ENCODE measurements around the gene ASPSCR1.

ASPSCR1 gene

DNA sequence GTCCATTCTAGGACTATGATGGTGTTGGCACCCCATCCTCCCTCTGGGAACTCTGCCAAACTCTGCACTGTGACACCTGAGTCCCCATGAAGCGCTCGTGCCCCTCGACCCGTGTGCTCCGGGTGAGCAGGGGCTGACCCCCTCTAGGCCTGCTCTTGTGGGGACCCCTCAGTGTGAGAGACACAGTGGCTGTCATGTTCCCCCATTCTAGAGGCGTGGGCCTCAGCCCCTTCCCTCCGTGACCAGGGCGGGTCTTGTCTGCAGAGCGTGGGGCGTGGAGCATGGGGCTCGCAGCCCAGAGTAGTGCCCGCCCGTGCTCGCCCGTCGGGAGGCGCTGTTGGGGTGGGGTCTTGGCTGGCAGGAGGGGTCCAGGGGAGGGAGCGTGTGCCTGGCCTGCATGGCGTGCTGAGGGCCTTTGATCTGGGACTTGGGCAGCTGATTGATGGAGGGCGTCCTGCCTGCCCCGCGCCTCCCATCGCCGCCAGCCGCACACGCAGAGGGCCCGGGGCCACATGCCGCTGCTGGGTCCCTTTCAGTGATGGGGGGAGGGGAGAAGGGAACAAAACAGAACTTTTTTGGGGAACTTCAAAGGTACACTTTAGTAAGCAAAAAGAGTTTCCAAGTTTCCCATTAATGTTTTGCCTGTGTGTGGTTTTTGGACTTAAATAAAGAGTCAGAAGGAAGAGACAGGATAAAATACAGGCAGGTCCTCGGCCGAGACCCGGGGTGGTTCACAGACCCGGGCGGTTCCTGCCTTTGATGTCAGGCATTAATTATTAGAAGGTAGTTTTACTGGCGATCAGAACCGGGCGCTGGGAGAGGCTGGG lies 22.8 kb downstream of the ASPSCR1 start:
- no peak for DNase-seq

DNA sequence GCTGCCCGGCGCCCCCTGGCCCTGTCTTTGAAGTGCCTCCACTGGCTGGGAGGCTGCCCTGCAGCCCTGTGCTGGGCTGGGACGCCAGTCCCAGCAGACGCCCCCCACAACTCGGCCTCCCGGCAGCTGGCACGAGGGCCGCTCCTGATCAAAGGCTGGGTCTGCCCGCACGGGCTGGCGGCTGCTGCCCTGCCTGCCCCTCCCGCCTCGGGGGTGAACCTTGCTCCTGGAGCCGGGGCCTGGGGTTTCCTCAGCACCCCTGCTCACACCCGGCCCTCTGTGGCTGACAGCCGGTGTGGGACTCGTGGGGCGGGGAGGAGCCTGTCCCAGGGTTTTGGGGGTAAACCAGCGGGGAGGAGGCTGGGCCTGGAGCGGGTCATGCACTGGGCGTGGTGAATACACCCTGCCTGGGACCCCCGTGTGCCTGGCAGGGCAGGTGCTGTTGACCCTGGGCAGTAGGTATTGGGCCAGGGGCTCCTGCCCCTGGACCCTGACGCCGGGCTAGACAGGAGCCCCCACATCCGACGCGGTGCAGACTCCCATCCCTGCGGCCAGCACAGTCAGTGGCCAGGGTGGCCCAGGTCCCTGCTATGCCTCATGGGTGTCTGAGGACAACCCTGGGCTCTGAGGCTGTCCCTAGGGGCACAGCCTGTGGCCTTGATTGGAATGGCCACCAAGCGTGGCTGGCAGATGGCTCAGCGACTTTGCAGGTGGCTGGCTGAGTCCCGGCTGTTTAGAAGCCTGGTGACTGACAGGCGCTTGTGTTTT lies 23.6 kb downstream of the ASPSCR1 start:
- no peak for DNase-seq

DNA sequence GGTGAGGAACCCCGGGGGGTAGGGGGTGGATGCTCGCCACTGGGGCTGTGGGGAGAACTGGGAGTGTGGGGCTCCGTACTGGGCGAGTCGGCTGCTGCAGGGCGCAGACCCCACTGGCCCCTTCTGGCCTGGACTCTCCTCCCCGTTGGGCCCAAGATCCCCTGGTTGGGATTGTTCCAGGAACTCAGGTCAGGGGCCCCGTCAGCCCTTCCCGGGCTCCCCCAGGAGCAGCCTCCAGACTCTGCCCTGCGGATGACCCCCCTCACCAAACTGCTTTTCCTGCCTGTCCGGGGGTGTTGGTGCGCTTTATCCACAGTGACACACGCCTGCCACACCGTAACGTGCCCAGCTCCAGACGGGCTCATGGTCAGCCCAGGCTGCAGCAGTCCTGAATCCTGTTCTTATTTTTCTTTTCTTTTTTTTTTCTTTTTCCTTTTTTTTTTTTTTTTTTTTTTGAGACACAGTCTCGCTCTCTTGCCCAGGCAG lies 24.2 kb downstream of the ASPSCR1 start:
- DNase-seq = no peak

DNA sequence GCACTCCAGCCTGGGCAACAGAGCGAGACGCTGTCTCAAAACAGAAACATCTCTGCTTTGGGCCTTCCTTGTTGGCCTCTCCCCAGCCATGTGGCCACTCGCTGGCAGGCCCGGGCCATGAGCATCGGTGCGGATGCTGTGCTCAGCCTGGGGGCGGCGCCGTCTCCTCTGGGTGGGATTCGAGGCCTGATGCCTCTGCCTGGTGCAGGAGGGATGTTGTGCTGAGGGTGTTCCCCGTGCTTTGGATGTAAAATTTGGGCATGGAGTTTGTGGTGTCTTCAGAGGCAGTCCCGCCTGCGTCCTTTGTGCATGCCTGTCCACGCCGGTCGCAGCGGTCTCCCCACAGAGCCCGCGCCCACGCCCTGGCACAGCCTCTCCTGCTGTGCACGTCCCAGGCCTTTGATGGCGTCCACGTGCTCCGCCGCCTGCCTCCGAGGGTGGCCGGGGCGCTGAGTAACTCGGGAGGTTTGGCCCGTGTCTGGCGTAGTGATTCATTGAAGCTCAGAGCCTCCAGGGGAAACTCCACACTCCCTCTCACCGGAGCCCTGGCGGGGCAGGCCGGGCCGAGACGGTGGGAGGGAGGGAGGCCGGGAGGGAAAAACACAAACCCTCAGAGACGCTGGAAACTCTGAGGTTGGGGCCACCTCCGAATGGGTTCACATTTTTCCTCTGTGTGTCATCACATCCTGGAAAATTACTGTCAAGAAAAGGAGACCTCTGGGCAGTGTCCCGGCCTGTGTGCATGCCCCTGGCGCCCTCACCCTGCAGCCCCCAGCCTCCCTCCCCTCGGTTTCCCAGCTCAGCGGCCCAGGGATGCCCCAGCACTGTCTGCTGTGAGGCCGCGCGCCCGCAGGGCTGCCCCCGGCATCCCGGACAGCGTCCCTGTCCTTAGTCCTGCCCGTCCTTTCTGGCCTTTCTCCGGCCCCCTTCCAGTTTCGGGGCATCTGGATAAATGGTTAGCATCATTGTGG lies 26.3 kb downstream of the ASPSCR1 start:
- DNase-seq = no peak

DNA sequence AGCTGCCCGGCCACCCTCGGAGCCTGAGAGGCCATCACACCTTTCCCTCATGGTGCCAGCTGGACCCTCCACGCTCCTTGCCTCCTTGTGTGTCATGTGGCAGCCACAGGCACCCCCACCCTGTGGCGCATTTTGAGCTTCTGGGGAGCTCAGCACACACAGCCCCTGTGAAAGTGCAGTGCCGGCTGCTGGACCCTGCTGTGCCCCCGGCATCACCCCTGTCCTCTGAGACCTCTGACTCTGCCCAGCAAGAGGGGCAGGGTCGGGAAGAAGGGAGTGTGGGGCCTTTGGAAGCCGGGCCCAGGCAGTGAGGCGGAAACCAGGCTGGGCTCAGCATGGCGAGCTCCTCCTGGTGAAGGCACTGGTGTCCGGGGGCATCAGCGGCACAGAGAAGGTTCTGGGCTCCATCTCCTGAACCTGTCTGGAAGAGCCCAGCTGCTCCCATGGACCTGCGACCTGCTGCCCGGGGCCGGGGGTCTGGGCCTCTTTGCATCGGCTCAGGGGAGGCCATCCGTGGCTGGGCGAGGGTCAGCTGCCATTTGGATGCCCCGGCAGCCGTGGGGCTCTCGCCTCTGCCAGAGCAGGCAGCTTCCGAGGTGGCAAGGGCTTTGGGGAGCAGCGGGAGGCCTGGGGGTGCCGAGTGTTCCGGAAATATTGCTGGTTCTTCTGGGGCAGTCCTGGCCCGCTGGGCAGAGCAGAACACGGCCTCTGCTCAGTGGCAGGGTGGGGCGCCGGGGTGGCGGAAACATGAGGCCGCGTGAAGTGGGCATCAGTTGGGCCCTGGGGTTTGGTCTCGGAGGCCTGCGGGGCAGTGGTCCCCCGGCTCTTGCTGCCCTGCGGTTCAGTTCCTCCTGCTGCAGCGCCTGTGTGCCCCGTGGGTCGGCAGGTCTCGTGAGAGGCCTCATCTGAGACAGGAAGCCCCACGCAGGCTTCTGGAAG lies 27.4 kb downstream of the ASPSCR1 start:
- DNase-seq = no peak

DNA sequence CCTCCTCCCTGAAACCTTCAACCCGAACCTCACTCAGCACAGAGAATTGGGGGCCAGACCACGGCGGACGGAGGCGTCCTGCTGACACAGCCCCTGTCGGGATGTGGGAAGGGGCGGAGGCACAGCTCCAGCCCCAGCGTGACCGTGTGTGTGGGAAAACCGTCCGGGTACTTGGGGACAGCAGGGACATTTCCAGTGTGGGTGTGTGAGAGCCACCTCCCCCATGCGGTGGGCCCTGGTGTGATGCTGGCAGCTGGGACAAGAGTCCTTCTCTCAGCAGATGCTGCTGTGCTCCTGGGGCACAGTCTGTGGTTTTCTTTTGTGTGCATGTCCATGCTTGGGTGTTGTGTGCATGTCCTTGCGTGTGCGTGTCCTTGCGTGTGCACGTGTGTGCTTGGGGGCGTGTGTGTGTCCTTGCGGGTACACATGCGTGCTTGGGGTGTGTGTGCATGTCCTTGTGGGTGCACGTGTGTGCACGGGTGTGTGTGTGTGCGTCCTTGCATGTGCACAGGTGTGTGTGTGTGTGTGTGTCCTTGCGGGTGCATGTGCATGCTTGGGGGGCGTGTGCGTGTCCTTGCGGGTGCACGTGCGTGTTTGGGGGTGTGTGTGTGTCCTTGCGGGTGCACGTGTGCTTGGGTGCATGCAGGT lies 28.4 kb downstream of the ASPSCR1 start:
- DNase-seq = no peak

DNA sequence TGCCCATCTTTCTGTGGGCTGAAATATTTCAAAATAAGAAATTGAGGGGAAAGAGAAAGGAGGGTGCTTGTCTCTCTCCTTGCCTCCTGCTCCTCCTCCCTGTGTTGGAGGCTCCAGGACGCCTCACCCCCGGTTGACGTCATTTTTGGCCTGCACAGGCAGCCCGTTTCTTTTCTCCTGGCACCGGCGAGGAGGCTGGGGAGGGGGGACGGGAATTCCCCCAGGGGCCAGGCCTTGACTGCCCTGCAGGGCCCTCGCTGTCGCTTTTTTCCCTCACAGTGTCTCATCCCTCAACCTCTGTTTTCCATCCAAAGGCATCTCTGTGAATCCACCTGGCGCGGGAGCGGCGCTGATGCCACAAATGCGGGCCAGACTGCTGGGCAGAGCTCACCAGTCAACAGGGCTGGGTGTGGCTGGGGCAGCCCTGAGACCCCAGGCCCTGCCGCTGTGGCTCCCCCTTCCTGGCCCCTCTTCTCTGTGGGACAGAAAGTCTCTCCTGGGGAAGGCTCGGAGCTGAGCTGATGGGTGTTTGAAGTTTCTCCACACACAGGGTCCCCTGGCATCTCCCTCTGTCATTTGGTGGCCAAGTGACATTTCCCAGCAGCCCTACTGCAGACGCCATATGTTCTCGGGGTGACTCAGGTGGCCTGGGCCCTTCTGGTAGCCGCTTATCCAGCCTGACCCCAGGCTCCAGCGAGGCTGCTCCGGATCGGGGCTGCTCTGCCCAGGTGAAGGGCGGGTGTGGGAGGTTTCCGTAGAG lies 29.2 kb downstream of the ASPSCR1 start:
- no peak for DNase-seq

DNA sequence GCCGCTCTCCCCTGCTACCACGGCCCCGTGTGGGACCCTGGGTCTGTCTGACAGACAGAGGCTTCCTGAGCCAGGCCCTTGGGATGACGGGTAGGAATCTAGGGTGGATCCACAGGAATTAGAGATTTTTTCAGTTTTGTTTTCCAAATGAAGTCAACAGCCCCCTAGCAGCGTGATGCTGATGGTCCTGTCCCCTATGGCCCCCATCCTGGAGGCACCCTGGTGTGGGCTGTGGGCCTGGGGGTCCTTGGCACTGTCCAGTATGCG lies 29.7 kb downstream of the ASPSCR1 start:
- DNase-seq = no peak

DNA sequence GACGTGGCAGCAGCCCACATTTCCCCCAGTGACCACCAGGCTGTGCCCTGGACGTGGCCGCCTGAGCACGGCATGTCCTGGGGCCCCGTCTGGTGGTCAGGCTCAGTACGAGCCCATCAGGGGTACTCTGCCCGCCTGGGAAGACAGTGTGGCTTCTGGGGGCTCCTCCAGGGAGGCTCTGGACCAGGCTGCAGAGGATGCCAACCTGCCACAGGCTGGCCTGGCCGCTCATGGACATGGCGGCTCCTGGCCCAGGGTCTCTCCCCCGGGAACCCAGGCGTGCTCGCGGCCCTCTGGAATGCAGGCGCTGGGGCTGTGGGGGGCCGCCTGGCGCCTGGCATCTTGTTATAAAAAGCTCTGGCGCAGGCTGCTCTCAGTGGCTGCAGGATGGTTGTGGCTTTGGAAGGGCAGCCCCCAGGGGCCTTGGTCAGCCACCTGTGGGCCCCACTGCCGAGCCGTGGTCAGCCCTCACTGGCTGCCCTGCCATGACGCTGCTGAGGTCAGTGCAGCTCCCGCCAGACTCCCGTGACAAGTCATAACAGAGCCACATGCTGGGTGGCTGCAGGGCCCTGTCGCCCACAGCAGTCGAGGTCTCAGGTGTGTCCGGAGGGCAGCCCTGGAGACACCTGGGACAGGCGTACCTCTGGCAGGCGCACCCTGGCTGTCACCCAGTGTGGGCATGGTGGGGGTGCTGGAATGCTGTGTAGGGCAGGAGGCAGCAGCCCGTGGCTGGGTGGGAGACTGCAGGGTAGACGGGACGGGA lies 30.2 kb downstream of the ASPSCR1 start:
- no peak for DNase-seq

DNA sequence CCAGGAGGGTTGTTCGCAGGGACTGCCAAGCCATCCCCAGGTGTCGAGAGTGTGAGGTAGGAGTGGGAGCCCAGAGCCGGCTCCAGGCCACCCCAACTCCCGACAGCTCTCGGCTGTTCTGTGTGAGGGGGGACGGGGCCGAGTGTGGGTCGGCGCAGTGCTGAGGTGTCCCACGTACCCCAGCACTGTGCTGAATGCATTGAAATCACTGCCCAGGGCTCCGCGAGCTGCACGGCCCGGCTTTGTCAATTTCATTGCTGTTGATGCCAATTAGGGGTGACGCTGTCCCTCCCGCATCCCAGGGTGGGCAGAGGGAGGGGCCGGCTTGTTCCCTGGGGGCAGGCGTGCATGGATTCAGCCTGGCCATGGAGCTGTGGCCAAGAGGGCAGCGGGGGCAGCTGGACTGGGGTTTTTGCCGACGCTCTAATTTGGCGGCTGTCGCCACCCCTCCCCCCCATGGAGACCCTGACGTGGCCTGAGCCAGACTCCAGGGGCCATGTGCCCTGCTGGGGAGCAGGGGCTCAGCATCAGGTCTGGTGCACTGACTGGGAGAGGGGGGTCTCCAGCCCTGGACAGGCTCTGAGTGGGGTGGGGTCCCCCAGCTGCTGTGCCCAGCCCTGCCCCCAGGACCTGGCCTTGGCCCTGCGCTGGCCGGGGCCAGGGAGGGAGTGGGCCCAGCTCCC lies 31.0 kb downstream of the ASPSCR1 start:
- DNase-seq = no peak

DNA sequence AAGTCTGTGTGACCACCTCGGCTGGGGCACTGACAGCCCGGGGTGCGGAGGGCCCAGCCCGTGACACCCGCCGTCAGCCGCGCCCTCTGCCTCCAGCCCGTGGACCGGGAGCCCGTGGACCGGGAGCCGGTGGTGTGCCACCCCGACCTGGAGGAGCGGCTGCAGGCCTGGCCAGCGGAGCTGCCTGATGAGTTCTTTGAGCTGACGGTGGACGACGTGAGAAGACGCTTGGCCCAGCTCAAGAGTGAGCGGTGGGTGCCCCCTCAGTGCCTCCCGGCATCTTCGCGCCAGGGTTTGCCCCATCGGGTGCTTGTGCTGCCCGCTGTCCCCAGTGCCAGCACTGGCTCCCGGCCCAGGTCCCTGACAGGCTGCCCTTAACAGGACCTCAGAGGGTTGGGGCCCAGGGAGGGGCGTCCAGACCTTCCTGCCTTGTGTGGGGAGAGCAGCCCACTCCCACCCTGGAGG lies 31.5 kb downstream of the ASPSCR1 start:
- DNase-seq = no peak

DNA sequence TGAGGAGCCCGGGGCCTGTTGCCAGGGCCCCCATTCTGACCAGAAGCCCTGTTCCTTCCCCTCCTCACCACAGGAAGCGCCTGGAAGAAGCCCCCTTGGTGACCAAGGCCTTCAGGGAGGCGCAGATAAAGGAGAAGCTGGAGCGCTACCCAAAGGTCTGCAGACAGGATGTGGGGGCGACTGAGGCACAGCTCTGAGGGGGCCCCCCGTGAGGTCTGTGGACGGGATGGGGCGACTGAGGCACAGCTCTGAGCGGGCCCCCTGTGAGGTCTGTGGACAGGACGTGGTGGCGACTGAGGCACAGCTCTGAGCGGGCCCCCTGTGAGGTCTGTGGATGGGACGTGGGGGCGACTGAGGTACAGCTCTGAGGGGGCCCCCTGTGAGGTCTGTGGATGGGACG lies 32.0 kb downstream of the ASPSCR1 start:
- no peak for DNase-seq

DNA sequence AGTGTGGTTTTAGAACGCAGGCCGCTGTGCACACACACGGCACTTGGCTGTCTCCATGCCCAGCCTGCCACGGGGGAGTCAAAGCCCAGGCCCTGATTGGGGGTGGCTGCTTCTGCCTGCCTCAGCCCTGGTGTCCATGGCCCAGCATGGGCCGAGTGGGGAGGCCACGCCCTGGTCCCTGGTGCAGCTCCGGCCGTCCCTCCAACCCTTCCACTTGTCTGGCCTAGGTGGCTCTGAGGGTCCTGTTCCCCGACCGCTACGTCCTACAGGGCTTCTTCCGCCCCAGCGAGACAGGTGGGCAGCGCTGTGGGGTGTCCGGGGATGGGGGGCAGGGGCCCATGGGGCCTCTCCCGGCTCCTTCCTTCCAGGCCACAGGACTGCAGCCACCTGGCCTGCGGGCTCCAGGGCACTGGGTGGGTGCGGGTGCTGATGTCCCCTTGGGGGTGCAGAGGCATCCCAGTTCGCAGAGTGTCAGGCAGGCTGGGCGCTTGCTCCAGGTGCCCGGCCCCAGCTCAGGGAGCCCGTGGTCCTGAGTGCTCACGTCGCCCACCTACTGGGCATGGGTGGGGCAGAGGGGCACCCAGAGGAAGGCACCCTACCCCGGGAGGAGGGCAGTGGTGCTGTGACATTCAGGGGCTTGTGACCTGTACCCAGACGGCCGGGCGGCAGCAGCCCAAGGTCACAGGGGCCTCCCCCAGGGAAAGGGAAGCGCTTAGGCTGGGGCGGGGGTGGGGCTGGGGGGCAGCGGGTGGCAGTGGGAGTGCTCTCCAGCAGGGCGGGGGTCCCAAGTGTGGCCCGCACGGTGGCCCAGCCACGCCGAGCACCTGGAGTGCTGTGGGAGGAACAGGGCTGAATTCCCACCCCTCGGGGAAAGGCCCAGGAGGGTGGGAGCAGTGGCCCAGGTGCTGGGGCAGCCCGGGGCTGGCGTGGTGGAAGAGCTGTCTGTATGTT lies 33.4 kb downstream of the ASPSCR1 start:
- DNase-seq = no peak

DNA sequence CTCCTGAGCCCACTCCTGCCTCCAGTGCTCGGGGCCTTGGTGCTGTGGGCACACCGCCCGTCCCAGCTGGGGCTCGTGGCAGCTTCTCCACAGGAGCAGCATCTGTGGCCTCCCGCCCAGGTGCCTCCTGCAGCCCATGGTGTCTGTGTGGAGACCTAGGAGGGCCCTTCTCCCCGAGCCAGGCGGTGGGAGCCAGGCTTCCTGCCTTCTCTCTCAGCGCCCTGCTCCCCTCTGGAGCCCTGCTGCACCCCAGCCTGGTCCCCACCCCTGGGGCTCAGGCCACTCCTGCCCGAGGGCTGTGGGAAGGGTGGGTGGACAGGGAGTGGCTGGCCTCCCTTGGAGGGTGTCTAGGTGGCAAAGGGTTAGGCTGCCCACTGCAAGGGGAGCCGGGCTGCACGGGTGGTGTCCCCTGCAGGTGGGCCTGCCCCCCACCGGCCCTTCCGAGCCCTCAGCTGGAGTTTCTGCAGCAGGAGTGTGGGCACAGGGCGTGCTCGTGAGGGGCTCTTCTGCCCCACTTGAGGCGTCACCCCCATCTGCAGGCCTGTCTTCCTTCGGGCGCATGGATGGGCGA lies 34.3 kb downstream of the ASPSCR1 start:
- no peak for DNase-seq

DNA sequence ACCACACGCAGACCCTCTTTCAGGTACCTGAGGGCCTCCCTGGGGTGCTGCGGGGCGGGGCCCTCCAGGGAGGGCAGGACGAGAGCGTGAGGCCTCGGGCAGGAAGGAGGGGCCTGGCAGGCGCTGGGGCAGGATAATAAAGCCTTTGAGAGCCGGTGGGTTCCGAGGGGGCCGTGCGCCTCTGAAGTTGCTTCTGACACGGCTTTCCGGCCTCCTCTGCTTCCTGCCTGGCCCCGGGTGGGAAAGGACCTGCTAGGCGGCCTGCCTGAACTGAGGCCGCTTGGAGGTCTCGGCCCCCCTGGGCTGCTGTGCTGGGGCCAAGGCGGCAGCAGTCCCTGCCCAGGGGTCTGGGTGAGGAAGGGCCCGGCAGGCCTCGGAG lies 34.8 kb downstream of the ASPSCR1 start:
- no peak for DNase-seq

DNA sequence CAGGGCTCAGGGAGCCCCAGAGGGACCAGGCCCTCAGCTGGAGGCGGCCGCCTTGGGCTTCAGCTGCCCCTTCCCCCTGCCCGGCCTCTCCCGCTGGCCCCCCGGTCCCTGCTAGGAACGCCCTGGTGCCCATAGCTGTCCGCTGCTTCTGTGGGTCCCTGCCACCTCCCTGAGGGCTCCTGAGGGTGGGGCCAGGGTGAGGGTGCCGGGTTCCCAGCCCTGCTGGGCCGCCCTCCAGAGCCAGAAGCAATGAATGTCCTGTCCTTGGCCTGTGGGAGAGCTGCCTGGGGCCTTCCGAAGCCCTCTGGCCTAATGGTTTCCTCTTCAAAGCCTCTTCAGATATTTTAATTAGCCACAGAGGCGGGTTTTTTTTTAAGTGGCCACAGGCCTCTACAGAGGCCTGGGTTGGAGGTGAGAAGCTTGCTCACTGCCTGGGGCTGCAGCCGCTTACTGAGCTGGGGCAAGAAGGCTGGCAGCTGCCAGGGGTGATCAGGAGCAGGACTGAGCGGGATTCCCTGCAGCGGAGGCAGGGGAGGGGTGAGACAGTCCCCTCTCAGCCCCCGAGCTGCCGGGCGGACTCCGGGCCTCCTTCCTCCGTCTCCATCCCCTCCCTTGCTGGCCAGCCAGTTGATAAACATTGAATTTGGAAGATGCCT lies 35.3 kb downstream of the ASPSCR1 start:
- DNase-seq = no peak

DNA sequence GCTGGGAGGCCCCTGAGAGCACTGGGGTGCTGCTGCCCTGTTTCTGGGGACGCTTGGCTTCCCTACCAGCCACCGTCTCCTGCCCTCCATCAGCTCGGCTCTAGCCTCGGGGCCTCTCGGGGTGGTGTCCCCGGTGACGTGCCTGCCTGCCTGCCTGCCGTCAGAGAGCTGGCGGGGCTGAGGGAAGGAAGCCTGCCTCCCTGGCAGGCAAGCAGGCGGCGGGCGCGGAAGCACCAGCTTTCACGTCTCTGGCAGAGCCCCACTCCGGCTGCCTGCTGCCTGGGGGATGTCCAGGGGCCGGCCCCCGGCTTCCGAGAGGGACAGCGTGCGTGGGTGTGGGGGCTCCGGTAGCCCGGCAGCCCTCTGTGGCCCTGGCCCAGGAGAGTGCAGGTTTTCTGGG lies 35.9 kb downstream of the ASPSCR1 start:
- no peak for DNase-seq
